Stimulated activated CD8-positive, alpha-beta memory T cell treated with anti-CD3 and anti-CD28 coated beads, Interleukin-2, amount 100 ng/mL, for 1 hour (primary cell): ENCODE measurements around the gene USP24.
"Not testable (repeated sequence)": the region's sequence is repeated elsewhere in the genome, so short reads cannot be mapped to it uniquely, and the experiment has no call there.

Experiments
- DNase-seq, 2 donors: peaks; one replicate each; pipeline ENCODE4 v3.0.0-alpha.2; 2020; ENCODE audit warnings: low read depth in 2 of 2

Gene USP24

DNA sequence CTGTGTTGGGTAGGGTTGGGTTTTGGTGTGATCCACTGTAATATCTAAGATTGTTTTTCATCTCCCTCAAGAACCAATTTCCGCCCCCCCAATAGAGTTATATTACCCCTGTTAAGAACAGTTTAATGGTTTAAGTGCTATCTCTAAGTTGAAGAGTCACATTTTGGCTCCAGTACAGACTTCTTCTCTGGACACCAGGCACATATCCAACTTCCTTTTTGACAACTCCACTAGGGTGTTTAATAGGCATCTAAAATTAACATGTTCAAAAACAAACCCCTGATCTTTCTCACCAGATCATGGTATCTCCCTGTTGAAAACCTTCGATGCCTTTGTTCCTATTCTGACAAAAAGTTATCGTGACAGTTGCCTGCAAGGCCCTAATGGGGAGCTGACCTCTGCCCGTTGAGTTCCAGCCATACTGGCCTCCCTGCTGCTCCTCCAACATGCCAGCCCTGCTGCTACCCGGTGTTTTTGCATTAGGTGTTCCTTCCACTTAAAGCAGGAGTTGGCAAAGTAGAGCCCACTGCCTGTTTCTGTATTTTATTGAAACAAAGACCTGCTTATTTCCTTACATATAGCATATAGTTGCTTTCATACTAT, 18.6 kb downstream of the USP24 start:
- no peak for DNase-seq

DNA sequence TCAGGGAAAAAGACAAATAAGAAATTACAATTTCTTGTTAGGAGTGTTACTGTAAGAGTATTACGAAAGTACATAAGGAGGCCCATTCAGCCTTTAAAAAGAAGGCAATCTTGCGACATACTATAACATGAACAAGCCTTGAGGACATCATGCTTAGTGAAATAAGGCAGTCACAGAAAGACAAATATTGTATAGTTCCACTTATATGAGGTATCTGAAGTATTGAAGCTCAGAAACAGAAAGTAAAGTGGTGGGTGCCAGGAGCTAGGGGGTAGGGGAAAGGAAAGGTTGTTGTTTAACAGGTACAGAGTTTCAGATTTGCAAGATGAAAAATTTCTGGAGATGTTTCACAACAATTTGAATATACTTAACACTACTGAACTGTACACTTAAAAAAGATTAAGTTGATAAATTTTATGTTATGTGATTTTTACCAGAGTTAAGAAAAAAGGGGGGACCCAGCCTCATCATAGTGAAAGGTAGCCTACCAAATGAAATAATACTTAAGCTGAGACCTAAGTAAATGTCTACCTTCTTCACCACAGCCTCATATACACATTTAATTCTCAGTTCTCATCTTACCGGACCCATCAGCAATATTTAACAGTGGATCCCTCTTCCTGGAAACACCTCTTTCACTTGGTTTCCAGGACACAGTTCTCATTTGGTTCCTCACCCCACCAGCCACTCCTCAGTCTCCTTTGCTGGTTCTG, 19.5 kb downstream of the USP24 start:
- no peak for DNase-seq

DNA sequence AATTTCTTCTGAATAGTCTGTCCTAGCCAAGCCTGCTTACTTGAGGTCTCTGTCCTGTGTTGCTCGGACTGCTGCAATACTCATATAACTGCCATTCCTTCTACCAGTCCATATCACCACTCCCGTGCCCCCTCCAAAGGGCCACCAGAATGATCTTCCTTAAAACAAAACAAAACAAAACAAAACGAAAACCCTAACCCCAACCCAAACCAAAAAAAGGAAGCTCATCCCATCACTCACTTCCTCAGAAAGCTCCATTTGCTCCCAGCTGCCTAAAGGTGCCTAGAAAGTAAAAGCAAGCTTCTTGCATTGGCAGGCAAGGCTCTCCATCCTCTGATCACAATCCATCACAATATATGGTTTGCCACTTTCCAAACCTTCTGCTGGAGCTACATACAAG, 20.3 kb downstream of the USP24 start:
- no peak for DNase-seq

DNA sequence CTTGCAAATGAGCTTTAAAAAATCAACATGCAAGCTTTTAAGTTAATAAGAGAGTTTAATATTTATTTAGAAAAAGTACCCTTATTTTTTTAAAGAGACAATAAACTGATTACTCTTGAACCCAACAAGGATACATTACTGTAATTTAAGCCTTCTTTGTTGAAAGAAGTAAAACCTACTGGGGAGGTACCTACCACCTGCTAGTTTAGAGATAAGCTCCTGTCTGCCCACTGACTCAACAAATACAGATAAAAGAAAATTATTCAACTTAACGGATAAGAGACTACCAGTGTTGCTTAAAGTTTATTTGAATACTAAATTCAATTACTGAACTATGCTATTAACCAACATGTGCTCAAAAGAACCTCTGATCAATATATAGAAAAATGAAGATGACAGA, 23.1 kb downstream of the USP24 start:
- DNase-seq, result no peak

DNA sequence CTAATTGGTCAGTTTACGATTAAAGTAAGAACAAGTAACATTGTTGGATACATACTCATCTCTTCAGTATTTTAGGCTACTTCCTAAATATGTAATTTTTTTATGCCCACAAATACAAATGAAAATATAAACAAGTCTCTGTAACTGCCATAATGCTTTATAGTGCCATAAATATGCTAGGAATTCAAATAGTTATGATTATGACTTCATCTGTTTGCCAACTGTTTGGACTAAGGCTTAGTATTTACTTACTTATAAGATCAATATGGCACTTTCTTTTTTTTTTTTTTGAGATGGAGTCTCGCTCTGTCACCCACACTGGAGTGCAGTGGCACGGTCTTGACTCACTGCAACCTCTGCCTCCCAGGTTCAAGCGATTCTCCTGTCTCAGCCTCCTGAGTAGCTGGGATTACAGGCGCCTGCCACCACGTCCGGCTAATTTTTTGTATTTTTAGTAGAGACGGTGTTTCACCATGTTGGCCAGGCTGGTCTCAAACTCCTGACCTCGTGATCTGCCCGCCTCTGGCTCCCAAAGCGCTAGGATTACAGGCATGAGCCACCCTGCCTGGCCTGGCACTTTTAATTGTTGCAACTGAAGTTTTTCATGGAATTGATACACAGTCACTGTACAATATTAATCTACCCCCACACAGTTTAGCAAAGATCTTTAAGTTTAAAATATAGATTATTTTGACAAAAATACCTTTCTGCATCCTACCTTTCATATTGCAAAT, 23.8 kb downstream of the USP24 start:
- DNase-seq, result not testable (repeated sequence)

DNA sequence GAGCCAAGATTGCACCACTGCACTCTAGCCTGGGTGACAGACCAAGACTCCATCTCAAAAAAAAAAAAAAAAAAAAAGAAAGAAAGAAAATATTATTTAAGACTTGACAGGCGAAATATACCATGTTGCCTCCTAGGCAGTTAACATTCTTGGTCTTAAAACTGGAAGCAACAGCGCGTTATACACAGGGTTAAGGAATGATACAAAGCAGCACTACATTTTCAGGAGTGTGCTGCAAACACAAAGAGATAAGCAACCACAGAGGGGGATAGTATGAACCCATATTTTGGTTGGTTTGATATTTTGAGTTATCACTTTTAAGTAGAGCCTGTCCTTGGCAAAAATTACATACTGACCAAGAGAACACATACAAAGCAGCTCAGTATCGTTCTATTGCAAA, 25.1 kb downstream of the USP24 start:
- no peak for DNase-seq

DNA sequence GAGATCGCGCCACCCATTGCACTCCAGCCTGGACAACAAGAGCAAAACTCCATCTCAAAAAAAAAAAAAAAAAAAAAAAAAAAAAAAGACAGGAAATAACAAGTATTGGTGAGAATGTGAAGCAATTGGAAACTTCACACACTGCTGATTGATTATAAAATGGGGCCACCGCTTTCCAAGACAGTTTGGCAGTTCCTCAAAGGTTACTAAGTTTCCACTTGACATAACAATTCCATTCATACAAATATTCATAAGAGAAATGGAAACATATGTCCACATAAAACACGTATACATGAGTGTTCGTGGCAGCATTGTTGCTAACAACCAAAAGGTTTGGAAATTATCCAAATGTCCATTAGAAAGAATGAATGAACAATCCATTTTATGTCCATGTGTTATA, 26.3 kb downstream of the USP24 start:
- no peak for DNase-seq

DNA sequence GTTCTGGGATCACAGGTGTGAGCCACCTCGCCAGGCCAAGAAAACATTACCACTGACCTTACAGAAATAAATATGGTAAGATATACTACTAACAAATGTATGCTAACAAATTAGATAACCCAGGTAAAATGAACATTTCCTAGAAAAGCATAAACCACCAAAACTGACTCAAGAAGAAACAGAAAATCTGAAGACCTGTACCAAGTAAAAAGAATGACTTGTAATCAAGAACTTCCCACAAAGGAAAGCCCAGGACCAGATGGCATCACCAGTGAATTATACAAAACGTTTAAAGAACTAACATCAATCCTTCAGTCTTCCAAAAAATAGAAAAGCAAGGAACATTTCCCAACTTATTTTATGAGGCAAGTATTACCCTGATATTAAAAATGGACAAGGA, 29.3 kb downstream of the USP24 start:
- no peak for DNase-seq

DNA sequence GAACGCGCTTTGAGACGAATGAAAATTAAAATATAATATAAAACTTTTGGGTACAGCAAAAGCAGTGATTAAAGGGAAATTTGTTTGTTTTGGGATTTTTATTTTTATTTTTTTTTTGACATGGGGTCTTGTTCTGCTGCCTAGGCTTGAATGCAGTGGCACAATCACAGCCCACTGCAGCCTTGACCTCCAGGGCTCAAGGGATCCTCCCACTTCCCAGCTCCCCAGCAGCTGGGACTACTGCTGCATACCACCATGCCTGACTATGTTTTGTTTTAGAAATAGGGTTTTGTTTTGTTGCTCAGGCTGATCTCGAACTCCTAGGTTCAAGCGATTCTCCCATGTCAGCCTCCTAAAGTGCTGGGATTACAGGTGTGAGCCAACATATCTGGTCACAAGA, 30.3 kb downstream of the USP24 start:
- DNase-seq, result no peak

DNA sequence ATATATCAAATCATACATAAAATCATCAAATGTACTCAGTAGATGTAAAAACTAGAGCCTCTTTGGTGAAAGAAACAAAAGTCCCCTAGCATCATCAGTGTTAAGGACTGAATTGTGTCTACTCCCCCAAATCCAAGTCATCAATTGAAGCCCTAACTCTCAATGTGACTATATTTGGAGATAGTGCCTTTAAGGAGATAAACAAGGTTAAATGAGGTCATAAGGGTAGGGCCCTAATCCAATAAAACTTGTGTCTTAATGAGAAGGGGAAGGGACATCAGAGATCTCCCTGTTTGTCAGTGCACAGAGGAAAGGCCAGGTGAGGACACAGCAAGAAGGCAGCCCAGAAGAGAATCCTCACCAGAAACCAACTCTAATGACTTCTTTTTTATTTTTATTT, 33.5 kb downstream of the USP24 start:
- DNase-seq, result no peak

DNA sequence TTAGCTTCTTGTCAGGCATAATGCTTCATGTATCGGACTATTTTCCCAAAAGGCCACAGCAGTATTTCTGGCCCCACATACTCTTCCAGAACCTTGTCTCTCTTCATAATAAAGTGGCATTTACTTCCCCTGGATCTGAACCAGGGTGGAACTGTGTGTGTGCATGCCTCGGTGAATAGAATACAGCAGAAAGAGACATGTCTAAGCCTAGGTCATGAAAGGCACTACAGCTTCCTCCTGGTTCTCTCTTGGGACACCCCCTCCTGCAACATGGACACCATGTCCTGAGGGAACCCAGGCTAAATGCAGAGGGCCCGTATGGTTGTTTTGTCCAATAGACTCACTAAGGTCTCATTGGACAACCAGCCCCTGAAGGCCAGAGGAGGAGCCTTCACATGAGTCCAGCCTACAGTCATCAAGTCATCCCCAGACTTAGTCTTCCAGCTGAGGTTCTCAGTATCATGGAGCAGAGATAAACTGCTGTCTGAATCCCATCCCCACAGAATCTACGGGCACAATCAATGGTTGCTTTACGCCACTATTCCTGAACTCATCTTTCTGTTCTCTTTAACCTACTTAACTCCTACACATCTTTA, 35.0 kb downstream of the USP24 start:
- no peak for DNase-seq

DNA sequence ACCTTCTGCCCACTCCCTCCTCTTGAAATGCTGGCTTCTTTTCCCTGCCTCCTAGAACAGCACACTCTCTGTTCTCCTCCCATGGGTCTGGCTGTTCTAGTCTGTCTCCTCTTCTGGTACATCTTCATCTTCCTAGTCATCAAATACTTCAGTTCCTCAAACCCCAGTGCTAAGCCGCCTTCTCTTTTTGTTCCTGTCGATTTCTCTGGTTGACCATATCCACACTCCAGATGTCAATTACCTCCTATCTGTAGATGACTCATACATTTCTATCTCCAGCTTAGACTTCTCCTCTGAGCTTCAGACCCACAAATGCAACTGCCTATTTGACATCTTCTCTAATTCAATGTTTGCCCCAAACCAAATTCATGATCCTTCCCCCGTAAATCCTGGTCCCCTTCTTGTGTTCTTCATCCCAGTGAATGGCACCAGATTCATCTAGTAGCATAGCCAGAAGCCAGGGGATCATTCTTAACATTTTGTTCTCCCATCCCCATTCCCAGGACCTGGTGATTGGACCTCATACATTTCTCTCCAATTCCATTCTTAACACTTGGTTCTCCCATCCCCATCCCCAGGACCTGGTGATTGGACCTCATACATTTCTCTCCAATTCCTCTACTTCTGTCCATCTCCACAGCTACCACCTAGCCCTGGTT, 35.9 kb downstream of the USP24 start:
- DNase-seq, result no peak

DNA sequence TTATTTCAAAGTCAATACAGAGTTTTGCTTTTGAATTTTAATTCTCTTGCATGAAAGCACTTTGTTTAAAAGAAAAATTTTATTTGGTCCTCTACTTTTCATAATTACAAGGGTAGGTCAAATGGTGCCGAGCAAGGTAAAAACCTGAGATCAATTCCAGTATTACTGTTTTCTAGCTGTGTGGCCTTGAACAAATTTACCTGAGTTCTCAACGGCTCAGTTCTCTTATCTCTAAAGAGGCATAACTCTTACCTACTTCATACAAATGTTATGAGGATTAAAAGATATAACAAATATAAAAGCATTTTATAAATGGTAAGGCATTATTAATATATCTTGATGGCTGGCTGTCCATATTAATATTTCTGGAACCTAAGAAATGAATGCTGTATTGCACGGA, 42.5 kb downstream of the USP24 start:
- no peak for DNase-seq

DNA sequence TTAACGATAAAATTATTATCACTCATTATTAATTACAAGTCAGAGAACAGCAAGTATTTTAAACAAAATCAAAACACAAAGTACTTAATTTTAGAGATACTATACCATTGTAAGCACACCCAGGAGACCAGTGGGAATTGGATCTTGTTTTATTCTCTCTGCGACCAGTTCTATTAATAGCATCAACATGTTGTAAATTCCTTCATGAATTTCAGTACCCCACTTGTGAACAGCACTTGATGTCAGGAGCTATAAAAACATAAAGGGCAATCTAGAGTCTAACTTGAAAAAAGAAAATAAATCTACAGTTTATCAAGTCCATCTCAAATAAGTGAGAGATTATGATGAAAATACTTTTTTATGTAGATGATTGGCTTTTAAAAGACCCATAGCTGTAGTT, 42.9 kb downstream of the USP24 start:
- DNase-seq, result no peak

DNA sequence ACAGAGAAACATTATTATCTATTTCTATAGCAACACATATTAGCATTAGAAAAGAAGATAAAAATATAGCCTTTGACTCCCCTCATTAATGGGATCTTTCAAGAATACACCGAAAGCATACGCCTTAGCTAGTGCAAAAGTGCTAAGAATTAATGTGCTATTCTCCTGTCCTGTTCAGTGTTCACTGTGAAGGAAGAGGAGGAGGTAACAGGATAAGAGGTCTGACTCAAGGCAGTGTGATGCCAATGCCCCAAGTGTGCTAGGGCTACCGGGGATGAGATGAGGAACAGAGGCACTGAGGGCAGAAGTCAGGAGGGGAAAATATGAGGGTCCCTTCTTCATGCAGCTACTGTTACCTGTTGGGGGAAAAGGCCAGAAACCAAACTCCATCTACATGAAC, 43.5 kb downstream of the USP24 start:
- no peak for DNase-seq

DNA sequence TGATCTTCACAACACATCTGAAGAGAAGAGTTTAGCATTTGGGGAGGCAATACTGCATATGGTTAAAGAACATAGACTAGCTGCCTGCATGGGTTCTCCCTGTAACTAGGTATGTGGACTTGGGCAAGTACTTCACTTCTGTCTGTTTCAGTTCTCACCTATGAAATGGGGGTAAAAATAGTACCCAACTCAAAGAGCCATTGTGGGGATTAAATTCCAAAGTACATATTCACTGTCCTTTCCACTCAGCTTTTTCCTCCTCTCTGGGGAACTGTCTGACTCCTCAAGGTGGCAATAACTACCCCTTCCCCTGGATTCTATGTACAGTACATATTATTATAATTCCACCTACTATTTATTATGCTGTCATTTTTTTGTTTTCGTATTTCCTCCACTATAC, 44.7 kb downstream of the USP24 start:
- no peak for DNase-seq

DNA sequence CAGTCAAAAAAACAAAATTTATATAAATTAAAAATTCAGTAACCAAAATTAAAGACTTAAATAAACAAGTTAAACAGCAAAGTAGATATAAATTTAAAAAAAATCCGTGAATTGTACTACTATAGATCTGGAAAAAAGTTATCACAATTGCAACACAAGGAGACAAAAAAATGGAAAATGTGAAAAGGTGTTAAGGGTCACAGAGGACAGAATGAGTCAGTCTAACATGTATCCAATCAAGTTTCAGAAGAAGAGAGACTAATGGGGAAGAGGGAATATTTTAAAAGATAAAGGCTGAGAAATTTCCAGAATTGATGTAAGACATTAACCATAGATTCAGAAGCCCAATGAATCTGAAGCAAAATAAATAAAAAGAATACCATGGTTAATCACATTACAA, 46.0 kb downstream of the USP24 start:
- DNase-seq, result no peak

DNA sequence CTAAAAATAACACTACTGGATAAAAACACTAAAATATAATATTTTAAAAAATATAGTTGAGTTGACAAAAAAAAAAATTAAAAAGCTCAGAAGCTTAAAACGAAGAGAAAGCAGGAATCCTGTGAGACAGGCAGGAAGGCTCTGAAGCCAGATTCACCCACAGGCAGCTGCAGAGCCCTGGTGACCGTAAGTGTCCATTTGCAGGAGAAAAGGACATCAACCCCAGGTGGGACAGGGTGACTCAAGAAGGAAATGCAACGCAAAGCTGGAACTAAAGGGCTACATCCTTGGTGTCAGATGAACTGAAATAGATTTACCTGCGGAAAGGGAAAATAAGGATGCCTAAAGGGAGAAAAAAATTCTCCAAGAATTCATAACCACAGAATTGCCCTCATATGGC, 46.8 kb downstream of the USP24 start:
- no peak for DNase-seq

DNA sequence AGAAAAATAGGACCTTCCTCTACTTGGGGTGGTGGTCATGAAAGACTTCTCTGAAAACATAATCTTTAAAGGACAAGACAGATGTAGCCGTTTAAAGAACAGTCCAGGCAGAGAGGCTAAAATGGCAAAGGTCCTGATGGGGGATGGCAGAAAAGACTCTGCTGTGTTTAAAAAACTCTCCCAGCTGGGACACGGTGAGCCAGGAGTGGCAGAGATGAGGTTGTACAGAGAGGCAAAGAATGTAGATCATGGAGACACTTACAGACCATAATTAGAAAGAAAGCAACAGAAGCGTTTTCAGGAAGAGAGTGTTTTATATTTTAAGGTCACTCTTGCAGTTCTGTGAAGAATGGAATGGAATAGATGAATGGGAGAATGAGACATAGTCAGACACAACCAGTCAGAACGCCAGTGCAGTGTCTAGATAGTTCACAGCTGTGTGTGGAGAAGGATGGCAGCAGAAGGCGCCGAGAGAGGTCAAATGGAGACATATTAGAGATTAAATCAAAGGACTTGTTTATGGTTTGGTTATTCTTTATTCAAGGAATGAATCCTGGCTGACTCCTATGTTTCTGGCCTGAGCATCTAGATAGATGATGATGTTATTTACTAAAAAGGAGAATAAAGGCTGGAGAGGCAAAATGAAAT, 47.8 kb downstream of the USP24 start:
- no peak for DNase-seq

DNA sequence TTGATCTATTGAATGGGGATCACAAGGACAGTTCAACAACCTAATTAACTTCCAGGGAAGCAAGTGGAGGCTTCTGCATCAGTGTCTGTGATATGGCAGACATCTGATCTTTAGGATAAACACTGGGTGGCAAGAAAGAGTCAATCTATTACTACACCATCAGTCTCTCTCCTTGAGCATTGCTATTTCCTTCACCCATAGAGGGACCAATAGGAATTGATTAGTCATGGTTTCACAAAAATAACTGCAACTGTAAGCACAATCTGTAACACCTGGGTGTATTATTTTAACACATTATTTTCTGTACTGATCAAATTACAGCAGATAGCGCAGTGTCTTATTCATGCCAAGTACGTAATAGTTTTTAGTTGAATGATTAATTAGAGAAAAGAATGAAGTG, 50.3 kb downstream of the USP24 start:
- DNase-seq, result no peak

DNA sequence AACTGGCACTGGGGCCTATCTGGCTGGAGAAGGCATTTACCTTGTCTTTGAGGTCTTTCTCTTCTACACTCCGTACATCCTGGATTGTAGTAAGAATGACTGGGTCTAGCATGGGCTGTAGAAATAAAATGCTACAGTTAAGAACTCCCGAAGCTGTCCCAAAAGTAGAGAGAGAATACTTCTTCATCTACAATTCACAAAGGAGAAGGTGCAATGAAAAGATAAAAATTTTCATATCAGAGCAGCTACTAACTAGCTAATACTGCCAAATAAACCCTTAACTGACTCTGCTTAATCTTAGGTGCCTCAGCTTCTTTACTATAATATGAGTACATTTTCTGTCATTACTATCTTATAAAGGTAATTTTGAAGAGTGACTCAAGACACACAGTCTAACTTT, 55.6 kb downstream of the USP24 start:
- no peak for DNase-seq

DNA sequence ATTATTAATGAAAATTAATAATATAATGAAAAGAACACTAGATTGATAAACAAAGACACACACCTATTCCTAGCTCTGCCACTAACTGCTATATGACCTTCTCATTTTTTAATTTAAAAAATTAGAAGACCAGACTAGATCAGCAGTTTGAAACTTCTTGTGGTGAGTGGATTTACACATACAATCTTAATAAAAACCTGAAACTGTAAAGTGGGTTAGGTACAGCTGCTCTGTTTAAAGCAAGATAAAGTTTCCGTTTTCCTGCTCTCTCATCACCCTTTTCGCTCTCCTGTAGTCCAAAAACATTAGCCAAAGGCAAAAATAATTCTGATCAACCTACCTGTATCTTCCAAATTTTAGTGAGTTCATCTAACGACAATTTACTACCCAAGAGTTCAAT, 58.6 kb downstream of the USP24 start:
- DNase-seq, result no peak
